Left lobe of liver (tissue), 2 donors: Measurements from ENCODE around the gene ARAP3. TPM values are rescaled to one million over a fixed set of nuclear protein-coding genes. Genes with fewer than 3 reads are reported as not detected.

Source experiments
- ATAC-seq: fragments of 200-7000 bp; cut with Tn5 transposase; one replicate; pipeline ENCODE4 v1.9.1; 2020; ENCODE audit warnings: mild to moderate bottlenecking, moderate library complexity
- DNase-seq: peaks from one replicate; pipeline ENCODE4 v3.0.0-alpha.2; 2020; ENCODE audit warnings: low spot score
- total RNA-seq: library from RNA; stranded (reverse); gene quantifications from one replicate; pipeline ENCODE4 v1.2.1, GENCODE V29; 2021
- donor health status: DM: no; HTN: no; CAD: no; lungs with moderate emphysema.
- donor health status: DM: no; HTN: yes; CAD: no.

Gene ARAP3
- total RNA-seq, 1 donor from 2014 or later, result 3.3 TPM

DNA sequence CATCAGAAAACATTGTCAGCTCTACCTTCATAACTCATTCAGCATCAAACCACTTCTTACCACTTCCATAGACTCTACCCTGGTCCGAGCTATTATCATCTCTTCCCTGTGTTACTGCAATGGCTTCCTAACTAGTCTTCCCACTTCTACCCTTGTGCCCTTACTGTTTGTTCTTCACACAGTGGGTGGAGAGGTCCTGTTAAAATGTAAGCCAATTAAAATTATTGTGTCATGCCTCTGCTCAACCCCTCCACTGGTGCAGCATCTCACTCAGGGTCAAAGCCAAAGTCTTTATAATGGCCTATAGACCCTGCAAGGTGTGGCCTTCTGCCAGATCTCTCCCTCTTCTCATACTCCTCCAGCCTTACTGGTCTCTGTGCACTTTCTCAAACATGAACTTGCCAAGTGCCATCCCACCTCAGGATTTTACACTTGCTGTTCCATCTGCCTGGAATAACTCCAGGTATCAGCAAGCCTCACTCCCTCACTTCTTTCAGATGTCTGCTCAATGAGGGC lies 22.8 kb upstream of the ARAP3 start:
- DNase-seq, result no peak

DNA sequence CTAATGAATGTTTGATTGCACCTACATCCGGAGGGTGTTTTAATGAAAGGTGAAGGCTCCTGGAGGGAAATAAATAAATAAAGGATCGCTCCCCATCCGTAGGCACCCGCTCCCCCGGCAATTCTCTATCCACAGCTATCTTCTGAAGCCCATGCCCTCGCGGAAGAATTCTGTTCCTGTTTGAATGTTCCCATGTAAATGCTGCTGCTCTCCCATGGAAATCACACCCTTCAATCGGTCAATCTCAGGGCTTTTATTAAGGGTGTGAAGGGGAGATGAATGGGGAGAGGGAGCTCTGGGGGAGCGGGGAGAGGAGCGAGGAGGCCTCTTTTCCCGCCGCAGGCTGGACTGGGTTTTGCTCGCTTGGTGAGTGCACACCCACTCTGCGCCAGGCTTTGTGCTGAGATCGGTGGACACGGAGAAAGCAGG lies 21.1 kb upstream of the ARAP3 start:
- ATAC-seq (peak; percentile 7), DNase-seq (no peak)

More for the DNA sequence above, 22.8 kb upstream of the ARAP3 start:
- no peak for ATAC-seq

DNA sequence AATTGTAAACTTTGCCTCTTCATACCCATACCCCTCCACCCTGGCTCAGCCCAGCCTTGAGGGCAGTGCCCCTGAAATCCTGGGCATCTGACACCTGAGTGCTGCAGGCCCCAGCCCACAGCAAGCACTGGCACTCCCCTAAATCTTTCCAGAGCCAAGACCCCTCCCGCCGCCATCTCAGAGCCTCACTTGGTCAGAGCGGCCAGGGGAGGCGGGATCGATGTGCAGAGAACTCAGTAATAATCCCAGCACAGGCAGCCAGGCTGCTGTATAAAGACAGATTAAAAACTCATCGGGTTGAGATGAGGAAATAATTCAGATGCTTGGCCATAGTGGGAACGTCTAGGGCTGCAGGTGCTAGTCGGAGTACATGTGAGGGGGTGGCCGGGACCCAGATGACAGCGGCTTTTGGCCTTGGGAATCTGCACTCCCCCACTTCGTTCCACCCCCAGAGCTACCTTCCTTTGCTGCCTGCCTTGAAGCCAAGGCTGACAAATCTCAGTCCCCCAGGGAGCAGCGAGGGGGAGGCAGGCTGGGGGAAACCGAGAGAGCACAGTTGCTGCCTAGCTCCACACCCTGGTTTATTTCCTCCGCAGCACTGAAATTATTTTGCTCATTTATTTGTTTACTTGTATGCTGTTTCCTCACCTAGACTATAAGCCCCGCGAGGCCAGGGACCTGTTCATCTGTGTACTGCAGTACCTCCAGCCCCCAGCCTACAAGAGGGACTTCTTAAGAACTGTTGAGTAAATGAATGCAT lies 19.5 kb upstream of the ARAP3 start:
- DNase-seq (no peak), ATAC-seq (no peak)

DNA sequence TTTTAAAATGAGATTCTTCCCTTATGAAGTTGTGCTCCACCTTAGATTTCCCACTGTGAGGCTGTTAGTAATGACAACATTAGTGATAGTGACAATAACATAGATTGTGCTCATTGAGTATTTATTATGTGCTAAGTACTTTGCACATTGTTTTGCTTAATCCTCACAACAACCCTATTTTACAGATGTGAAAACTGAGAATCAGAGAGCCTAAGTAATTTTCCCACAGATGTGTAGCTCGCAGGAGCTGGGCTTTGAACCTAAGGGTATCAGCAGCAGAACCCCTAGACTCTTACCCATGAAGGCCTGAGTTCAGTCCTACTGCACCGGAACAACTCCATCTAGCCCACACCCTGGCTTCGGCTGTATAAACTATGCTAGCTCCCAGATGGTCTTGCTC lies 15.6 kb upstream of the ARAP3 start:
- ATAC-seq (no peak), DNase-seq (no peak)

GRCh38 chr5:141696431-141696830 lies 14.4 kb upstream of the ARAP3 start:
- no peak for ATAC-seq

DNA sequence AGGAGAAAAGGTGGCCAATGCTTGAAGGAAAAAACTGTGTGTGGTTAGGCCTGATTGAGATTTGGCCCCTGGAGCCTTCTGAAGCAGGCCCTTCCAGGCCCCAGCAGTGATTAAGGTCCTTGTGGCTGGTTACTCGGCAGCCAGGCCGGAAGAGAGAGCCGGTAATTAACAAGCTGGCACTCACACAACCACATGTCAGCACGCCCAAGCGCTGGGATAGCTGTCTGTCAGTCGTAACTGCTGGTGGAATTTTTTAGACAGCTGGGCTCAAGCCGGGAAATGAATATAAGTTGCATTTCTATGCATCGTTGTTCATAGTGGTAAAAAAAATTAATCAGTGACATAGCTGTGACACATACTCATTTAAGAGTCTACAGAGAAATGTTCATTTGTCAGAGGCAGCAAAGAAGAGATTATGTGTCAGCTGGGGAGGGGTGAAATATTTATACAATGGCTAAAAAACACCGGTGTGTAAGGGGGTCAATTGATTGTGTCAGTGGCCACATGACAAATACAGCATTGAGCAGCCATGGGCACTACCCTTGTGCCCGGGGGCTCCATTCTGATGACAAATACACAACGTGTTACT lies 13.7 kb upstream of the ARAP3 start:
- DNase-seq (no peak), ATAC-seq (no peak)

More at GRCh38 chr5:141696431-141696830, 14.4 kb upstream of the ARAP3 start:
- no peak for DNase-seq

GRCh38 chr5:141694479-141694878 lies 12.4 kb upstream of the ARAP3 start:
- ATAC-seq, result no peak
- no peak for DNase-seq

GRCh38 chr5:141692919-141693725 lies 11.1 kb upstream of the ARAP3 start:
- ATAC-seq (no peak), DNase-seq (no peak)

- DNase-seq (no peak), ATAC-seq (no peak)
These were observed 10.5 kb upstream of the ARAP3 start for GRCh38 chr5:141692533-141692888.

- DNase-seq, result peak; percentile 88
- peak; percentile 100 for ATAC-seq
These were observed 10.0 kb upstream of the ARAP3 start for GRCh38 chr5:141691867-141692532.

GRCh38 chr5:141691286-141691866 lies 9.3 kb upstream of the ARAP3 start:
- ATAC-seq (no peak), DNase-seq (no peak)

GRCh38 chr5:141686648-141687416 lies 4.8 kb upstream of the ARAP3 start:
- DNase-seq (no peak), ATAC-seq (no peak)

GRCh38 chr5:141685591-141685990 lies 3.6 kb upstream of the ARAP3 start:
- ATAC-seq (no peak), DNase-seq (no peak)

- no peak for ATAC-seq
These were observed 1.6 kb upstream of the ARAP3 start for GRCh38 chr5:141683596-141684141.

DNA sequence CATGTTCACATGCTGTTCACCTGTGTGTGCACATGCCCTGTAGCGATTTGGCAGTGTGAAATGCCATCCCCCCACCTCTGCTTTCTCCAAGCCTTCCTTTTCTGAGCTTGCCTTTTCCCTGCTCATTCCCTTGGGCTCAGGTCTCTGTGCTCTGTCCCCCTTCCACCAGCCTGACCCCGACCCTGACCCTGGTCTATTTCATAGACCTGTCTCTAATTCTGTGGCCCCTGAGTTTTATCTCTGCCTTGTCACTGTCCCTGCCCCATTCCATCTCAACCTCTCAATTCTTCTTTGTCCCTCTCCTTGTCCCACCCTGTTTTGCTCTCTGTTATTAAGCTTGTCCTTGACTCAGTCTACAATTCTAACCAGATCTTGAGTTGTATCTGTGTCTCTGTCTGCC lies 735 bp downstream of the ARAP3 start:
- ATAC-seq (no peak), DNase-seq (no peak)

More at GRCh38 chr5:141683596-141684141, 1.6 kb upstream of the ARAP3 start:
- no peak for DNase-seq

DNA sequence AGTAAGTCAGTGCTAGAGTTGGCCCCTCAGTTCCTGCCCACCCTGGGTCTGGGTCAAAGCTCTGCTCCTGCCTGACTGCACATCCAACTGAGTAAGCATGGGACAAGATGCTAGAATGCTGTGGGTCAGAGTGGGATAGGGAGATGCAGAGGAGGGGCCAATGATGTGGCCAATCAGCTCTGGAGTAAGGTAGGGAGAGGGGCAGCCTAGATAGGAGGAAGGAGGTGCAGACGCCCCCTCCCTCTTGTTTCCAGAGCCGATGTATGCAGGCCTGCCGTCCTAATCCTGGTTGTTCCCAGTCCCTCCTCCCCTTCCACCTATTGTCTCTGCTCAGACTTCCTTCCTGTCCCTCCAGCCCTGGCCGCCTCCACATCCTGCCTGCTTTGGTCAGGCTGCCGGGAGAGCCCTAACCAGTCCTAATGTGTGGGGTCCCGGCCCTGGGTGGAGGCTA lies 1.3 kb downstream of the ARAP3 start:
- DNase-seq, result no peak
- peak; percentile 37 for ATAC-seq

GRCh38 chr5:141680178-141680577 lies 1.9 kb downstream of the ARAP3 start:
- no peak for ATAC-seq
- DNase-seq, result no peak

- DNase-seq (no peak), ATAC-seq (no peak)
These were observed 4.6 kb downstream of the ARAP3 start for GRCh38 chr5:141677415-141677814.

DNA sequence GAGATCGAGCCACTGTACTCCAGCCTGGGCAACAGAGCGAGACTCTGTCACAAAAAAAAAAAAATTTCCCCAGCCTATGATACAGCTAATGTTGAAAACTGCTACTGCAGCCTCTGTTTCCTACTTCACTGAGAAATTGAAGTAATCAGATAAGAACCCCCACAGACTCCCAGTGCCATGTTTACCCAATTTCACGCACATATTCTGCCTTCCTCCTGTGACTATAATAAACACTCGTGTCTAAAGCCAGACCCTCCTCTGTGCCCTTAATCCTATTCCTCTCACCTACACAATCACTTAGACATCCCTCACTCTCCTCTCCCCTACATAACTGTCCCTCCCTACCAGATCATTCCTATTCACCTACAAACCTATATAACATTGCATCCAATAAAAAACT lies 6.4 kb downstream of the ARAP3 start:
- no peak for ATAC-seq
- no peak for DNase-seq

DNA sequence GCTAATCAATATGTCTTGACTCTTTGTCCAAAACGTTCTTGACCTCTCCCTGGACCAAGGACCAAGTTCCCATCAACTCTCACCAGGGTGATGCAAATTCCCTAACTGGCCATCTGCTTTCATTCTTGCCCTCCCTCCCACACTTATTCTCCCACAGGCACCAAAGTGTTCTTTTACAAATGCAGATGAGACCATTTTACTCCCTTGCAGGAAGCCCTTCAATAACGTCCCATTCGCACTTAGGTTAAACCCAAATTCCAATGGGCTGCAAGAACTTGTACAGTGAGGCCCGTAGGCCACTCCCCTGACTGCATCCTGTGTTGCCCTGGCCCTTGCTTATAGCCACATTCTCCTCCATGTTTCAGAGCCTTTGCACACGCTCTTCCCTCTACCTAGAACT lies 7.3 kb downstream of the ARAP3 start:
- ATAC-seq, result no peak
- no peak for DNase-seq
